ENCODE results near the gene SMURF1. TPM values are rescaled to one million over a fixed set of nuclear protein-coding genes. Genes with fewer than 3 reads are reported as not detected.
"Not testable (repeated sequence)": the region's sequence is repeated elsewhere in the genome, so short reads cannot be mapped to it uniquely, and the experiment has no call there.

SMURF1 gene
- total RNA-seq, 2 donors from 2014 or later = 16.9 to 31.3 TPM

DNA sequence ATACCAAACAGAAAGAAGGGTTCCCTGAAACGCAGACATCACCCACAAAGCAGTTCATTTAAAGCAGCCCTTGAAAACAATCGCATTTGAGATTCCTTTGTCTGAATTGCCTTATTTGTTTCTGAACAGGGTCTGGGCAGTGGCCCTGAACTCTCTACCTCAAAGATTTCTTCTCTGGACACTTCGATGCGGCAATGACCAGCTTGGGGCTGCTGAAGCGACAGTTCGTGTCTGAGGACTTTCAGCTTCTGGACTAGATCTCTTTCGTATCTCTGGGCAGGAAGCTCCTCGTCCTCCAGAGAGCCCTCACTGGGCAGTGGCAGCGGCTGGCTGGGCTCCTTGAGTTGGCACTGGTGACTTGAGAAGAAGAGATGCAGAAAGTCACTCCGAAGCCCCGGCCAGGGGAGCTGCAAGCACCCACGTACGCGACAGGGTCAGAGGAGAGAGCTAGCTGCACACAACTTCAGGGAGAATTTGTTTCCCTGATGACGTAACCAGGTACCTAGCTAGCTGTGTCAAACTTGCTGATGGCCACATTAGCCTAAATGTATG, 96.3 kb downstream of the SMURF1 start:
- no peak for ATAC-seq
- no peaks in the 10 kb centered on the region for H3K27me3 ChIP-seq
- H3K36me3 ChIP-seq (replicated peaks in 1 of 2; ENCODE audit: insufficient read depth in 1 of 2, low read depth in 2 of 2) = peaks cover 4 to 28% of the 10 kb centered on the region in 2 donors
- peaks cover 7% of the 10 kb centered on the region for H3K4me1 ChIP-seq
- TF ChIP-seq, protein P1, sequence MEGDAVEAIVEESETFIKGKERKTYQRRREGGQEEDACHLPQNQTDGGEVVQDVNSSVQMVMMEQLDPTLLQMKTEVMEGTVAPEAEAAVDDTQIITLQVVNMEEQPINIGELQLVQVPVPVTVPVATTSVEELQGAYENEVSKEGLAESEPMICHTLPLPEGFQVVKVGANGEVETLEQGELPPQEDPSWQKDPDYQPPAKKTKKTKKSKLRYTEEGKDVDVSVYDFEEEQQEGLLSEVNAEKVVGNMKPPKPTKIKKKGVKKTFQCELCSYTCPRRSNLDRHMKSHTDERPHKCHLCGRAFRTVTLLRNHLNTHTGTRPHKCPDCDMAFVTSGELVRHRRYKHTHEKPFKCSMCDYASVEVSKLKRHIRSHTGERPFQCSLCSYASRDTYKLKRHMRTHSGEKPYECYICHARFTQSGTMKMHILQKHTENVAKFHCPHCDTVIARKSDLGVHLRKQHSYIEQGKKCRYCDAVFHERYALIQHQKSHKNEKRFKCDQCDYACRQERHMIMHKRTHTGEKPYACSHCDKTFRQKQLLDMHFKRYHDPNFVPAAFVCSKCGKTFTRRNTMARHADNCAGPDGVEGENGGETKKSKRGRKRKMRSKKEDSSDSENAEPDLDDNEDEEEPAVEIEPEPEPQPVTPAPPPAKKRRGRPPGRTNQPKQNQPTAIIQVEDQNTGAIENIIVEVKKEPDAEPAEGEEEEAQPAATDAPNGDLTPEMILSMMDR (IDR thresholded peaks at IDR 0.05) = no peak
- TF ChIP-seq POLR2A (IDR thresholded peaks at IDR 0.05) = no peak
- H3K4me3 ChIP-seq = no peak overlapping the region
- WGBS, 2 donors = 85 to 92% methylated on average over 15 of the region's 15 CpGs
- no peak for DNase-seq
- intact Hi-C loops (cut with DNase I) = loop anchor here (10.0 kb wide), 1 partner anchor 87 kb away; no protein-coding TSS in a partner anchor
- H3K27ac ChIP-seq = no peak overlapping the region
- H3K9me3 ChIP-seq = no peaks in the 10 kb centered on the region

DNA sequence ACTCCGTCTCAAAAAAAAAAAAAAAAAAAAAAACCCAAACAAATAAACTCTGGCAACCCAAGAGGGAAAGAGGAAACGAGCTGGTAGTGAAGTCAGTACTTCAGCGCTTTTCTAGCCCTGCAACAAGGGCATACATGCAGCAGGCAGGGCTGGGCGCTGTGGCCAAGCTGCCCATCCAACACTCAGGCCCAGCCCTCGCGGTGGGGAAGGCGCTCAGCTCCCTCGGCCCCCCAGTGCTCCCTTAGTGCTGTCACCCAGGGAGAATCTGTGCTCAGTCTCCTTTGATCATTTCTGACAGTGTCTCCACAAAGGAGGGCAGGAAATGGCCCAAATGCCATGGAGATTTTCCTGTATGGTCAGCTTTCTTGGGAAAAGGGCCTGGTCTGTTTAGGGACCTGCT, 97.2 kb downstream of the SMURF1 start:
- WGBS, 2 donors = 89 to 92% methylated on average over 4 to 8 of the region's 8 CpGs
- ATAC-seq = no peak
- Histone ChIP-seq H3K27ac (no peak overlapping the region), H3K9me3 (no peaks in the 10 kb centered on the region), H3K4me1 (peaks cover 7% of the 10 kb centered on the region), H3K4me3 (no peak overlapping the region), H3K36me3 (replicated peaks in 1 of 2; ENCODE audit: insufficient read depth in 1 of 2, low read depth in 2 of 2) (peaks cover 4 to 26% of the 10 kb centered on the region in 2 donors), H3K27me3 (no peaks in the 10 kb centered on the region)
- no peak for DNase-seq
- TF ChIP-seq, protein P1 (IDR thresholded peaks at IDR 0.05) = no peak
- no peak for TF ChIP-seq POLR2A (IDR thresholded peaks at IDR 0.05)
- intact Hi-C loops (cut with DNase I) = loop anchor here (10.0 kb wide), 1 partner anchor 88 kb away; no protein-coding TSS in a partner anchor

DNA sequence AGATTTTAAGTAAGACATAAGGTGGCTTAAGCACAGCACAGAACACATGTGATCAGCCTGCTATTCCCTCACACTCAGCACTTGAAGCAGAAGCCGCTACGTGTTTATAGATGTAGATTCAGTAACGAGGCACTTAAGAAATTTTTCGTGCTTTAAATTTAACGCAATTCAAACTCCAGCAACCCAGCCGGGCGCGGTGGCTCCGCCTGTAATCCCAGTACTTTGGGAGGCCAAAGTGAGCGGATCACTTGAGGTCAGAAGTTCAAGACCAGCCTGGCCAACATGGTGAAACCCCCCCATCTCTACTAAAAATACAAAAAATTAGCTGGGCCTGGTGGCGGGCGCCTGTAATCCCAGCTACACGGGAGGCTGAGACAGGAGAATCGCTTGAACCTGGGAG, 97.6 kb downstream of the SMURF1 start:
- H3K36me3 ChIP-seq (replicated peaks in 1 of 2; ENCODE audit: insufficient read depth in 1 of 2, low read depth in 2 of 2) = peaks cover 4 to 23% of the 10 kb centered on the region in 2 donors
- intact Hi-C loops (cut with DNase I) = loop anchor here (10.0 kb wide), 1 partner anchor 89 kb away; no protein-coding TSS in a partner anchor
- not testable (repeated sequence) for H3K9me3 ChIP-seq, H3K4me1 ChIP-seq, H3K27ac ChIP-seq, H3K4me3 ChIP-seq, H3K27me3 ChIP-seq, ATAC-seq, DNase-seq
- 92 to 93% methylated on average over 14 of the region's 14 CpGs for WGBS, 2 donors

DNA sequence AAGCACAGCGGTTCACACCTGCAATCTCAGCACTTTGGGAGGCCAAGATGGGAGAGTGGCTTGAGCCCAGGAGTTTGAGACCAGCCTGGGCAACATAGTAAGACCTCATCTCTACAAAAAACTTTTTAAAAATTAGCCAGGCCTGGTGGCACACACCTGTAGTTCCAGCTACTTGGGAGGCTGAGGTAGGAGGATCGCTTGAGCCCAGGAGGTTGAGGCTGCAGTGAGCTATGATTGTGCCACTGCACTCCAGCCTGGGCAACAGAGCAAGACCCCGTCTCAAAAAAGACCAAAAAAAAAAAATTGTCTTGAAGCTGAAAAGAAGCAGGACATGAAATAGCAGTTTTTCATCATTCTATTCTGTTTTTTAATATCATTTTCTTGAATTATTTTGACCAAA, 99.0 kb downstream of the SMURF1 start:
- H3K27me3 ChIP-seq, DNase-seq, ATAC-seq, H3K27ac ChIP-seq, H3K9me3 ChIP-seq, H3K4me3 ChIP-seq, H3K4me1 ChIP-seq: not testable (repeated sequence)
- peaks cover 4 to 23% of the 10 kb centered on the region in 2 donors for H3K36me3 ChIP-seq (replicated peaks in 1 of 2; ENCODE audit: insufficient read depth in 1 of 2, low read depth in 2 of 2)
- WGBS, 2 donors = 89 to 95% methylated on average over 3 of the region's 3 CpGs
- intact Hi-C loops (cut with DNase I) = loop anchor here (5.0 to 10.0 kb wide), 2 partner anchors 90 to 262 kb away; no protein-coding TSS in a partner anchor

GRCh38 chr7:99042957-99043356, 101.0 kb downstream of the SMURF1 start:
- intact Hi-C loops (cut with DNase I) = loop anchor here (5.0 to 10.0 kb wide), 2 partner anchors 92 to 264 kb away; no protein-coding TSS in a partner anchor
- peaks cover 5% of the 10 kb centered on the region for H3K4me1 ChIP-seq
- no peak for ATAC-seq
- no peak overlapping the region for H3K4me3 ChIP-seq
- H3K27me3 ChIP-seq = no peaks in the 10 kb centered on the region
- TF ChIP-seq POLR2A (IDR thresholded peaks at IDR 0.05) = no peak
- TF ChIP-seq, protein P1 (IDR thresholded peaks at IDR 0.05) = no peak
- DNase-seq = no peak
- WGBS, 2 donors = 67 to 69% methylated on average over 5 of the region's 5 CpGs
- H3K36me3 ChIP-seq (replicated peaks in 1 of 2; ENCODE audit: insufficient read depth in 1 of 2, low read depth in 2 of 2) = peaks cover 0 to 26% of the 10 kb centered on the region in 2 donors
- H3K27ac ChIP-seq = no peak overlapping the region
- no peaks in the 10 kb centered on the region for H3K9me3 ChIP-seq

GRCh38 chr7:99041526-99041925, 102.4 kb downstream of the SMURF1 start:
- DNase-seq = no peak
- intact Hi-C loops (cut with DNase I) = loop anchor here (5.0 to 10.0 kb wide), 2 partner anchors 93 to 266 kb away; no protein-coding TSS in a partner anchor
- Histone ChIP-seq H3K27me3 (no peaks in the 10 kb centered on the region), H3K4me1 (peaks cover 5% of the 10 kb centered on the region), H3K9me3 (no peaks in the 10 kb centered on the region), H3K27ac (no peak overlapping the region), H3K4me3 (no peak overlapping the region), H3K36me3 (replicated peaks in 1 of 2; ENCODE audit: insufficient read depth in 1 of 2, low read depth in 2 of 2) (peaks cover 0 to 23% of the 10 kb centered on the region in 2 donors)
- no peak for ATAC-seq
- TF ChIP-seq POLR2A (IDR thresholded peaks at IDR 0.05) = no peak
- TF ChIP-seq, protein P1 (IDR thresholded peaks at IDR 0.05) = peak in 1 of 7 experiments; percentile 4
- WGBS, 2 donors = 62 to 66% methylated on average over 10 to 11 of the region's 11 CpGs

Measured in body of pancreas (tissue), 4 donors.